Stimulated activated CD8-positive, alpha-beta memory T cell treated with anti-CD3 and anti-CD28 coated beads, Interleukin-4, amount 100 ng/mL, for 1 hour (primary cell): Measurements from ENCODE around the gene BRD9.
"Not testable (repeated sequence)": the region's sequence is repeated elsewhere in the genome, so short reads cannot be mapped to it uniquely, and the experiment has no call there.

Source experiments
- DNase-seq, 2 donors: peaks; one replicate each; pipeline ENCODE4 v3.0.0-alpha.2; 2020; ENCODE audit warnings: low read depth in 2 of 2, low spot score in 1 of 2

Gene BRD9

GRCh38 chr5:923281-923873, 30.8 kb upstream of the BRD9 start:
- DNase-seq = peak; percentile 38 to 46

GRCh38 chr5:922436-923280, 30.1 kb upstream of the BRD9 start:
- DNase-seq = no peak

GRCh38 chr5:921456-922435, 29.1 kb upstream of the BRD9 start:
- DNase-seq = no peak

GRCh38 chr5:920321-920720, 27.7 kb upstream of the BRD9 start:
- DNase-seq = no peak

GRCh38 chr5:919356-920000, 26.9 kb upstream of the BRD9 start:
- no peak for DNase-seq

- DNase-seq = not testable (repeated sequence)
Observed at GRCh38 chr5:918717-919116, 26.1 kb upstream of the BRD9 start.

- no peak for DNase-seq
Observed at GRCh38 chr5:916441-917293, 24.1 kb upstream of the BRD9 start.

- DNase-seq = no peak
Observed at GRCh38 chr5:915946-916345, 23.3 kb upstream of the BRD9 start.

- DNase-seq = not testable (repeated sequence)
Observed at GRCh38 chr5:915346-915745, 22.7 kb upstream of the BRD9 start.

GRCh38 chr5:914612-915011, 22.0 kb upstream of the BRD9 start:
- DNase-seq = no peak

- DNase-seq = no peak
Observed at GRCh38 chr5:914174-914573, 21.6 kb upstream of the BRD9 start.

- DNase-seq = no peak
Observed at GRCh38 chr5:912280-913091, 19.9 kb upstream of the BRD9 start.

GRCh38 chr5:911601-912000, 19.0 kb upstream of the BRD9 start:
- no peak for DNase-seq

GRCh38 chr5:910769-911160, 18.2 kb upstream of the BRD9 start:
- no peak for DNase-seq

- no peak for DNase-seq
Observed at GRCh38 chr5:909994-910768, 17.6 kb upstream of the BRD9 start.

- no peak for DNase-seq
Observed at GRCh38 chr5:909086-909485, 16.5 kb upstream of the BRD9 start.

GRCh38 chr5:908172-908571, 15.6 kb upstream of the BRD9 start:
- no peak for DNase-seq

- DNase-seq = no peak
Observed at GRCh38 chr5:907366-907910, 14.8 kb upstream of the BRD9 start.
